ENCODE results near the gene SMC1A.
A peak's percentile ranks its signal among the peaks of the same experiment; 100 is the strongest.
"Not testable (repeated sequence)": the region's sequence is repeated elsewhere in the genome, so short reads cannot be mapped to it uniquely, and the experiment has no call there.

SMC1A gene

DNA sequence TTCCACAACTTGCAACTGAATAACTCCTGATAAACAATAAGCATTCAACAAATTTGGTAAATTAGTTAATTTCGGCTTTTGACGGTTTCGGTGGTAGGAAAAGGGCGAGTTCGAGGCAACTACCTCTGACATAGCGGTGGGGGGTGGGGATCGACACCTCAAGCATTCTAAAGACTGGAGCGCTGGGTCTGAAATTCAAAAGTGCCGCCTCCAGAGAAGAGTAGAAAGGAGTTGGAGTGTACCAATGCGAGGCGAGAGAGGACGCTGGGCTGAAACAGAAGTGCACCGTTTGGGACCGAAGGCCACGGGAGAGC, 725 bp downstream of the SMC1A start:
- DNase-seq: no peak

- DNase-seq: no peak
Measured at GRCh38 chrX:53421125-53421524, 1.3 kb downstream of the SMC1A start.

GRCh38 chrX:53420351-53420750, 2.1 kb downstream of the SMC1A start:
- DNase-seq: not testable (repeated sequence)

DNA sequence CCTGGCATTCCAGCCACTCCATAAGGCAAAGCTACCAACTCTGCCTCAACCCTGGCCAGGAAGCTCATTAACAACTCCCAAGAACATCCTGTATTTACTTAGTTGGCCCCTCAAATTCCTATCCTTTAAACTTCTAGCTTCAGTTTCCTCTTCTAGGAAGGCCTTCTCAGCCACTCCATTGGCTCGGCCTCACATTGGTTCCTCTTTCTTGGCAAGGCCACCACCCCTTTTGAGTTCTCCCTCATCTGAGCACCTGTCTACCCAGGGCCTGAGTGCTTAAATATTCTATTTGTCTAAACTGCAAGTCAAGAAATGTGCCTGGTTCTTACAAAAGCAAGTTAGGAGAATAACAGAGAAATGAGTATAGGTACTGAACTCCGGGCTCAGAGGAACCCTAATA, 10.0 kb downstream of the SMC1A start:
- DNase-seq: no peak

GRCh38 chrX:53403535-53403934, 18.9 kb downstream of the SMC1A start:
- DNase-seq: no peak

DNA sequence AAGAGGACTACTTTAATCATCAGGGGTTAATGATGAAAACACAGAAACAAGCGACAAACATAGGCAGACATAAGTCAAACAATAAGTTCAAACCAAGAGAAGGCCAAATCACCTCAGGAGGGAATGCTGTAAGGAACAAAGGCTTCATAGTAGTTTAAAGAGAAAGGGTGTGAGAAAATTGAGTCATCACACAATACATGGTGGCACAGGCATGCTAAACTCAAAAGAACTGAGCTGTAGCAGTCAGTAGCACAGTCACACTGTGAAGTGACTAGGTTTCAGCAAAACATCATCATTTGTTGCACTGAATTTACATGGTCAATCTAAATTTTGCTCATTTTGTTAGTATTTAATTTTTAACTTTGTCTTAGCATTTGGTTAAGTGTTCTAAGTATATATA, 24.2 kb downstream of the SMC1A start:
- DNase-seq: no peak

GRCh38 chrX:53395605-53396298, 26.7 kb downstream of the SMC1A start:
- DNase-seq: no peak

GRCh38 chrX:53383376-53384076, 38.9 kb downstream of the SMC1A start:
- DNase-seq: no peak

GRCh38 chrX:53379747-53380146, 42.7 kb downstream of the SMC1A start:
- no peak for DNase-seq

DNA sequence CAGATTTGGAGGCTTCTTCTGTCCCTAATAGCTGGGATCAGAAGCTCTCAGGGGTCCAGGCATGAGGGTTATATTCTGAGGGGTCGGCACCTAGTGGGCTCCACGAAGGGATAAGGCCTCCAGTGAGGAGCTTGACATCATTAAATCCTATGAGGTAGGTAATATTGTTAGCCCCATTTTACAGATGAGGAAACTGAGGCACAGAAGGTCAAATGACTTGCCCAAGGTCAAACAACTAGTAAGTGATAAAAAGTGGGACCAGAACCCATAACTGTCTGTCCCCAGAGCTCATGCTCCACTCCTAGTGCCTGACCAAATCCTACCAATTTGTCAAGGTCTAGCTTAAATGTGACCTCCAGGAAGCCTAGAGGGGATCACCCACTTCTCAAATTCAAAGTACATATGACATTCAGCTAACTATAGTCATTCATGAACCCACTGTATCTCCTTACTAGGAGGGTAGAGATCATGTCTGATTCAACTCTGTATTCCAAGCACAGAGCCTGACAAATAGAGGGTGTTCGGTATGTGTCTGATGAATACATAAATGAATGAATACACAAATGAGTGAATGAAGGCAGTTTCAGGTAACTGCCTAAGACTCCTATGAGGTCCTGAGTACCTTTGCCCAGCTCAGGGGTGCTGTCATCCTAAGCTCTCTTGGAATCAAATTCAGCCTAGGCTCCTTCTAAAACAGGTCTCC, 43.3 kb downstream of the SMC1A start:
- no peak for DNase-seq

DNA sequence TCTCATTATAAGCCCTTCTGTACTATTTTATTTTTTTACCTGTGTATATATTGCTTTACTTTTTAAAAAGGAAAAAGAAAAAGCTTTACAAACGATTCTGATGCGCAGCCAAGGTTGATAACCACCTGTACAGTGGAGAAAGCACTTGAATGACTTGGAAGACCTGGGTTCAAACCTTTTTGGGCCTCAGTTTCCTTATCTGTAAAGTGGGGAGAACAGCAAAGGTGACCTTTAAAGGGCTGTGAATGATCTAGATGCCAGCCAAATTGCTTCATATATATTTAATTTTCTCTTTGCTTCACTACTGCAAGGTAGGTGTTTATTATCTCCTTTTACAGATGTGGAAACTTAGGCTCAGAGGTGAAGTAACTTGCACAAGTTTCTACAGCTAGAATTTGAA, 45.0 kb downstream of the SMC1A start:
- DNase-seq: no peak

- no peak for DNase-seq
Measured at GRCh38 chrX:53376888-53377287, 45.6 kb downstream of the SMC1A start.

- no peak for DNase-seq
Measured at GRCh38 chrX:53374923-53375322, 47.5 kb downstream of the SMC1A start.

GRCh38 chrX:53374222-53374820, 48.1 kb downstream of the SMC1A start:
- DNase-seq: no peak

GRCh38 chrX:53373307-53373706, 49.1 kb downstream of the SMC1A start:
- no peak for DNase-seq

DNA sequence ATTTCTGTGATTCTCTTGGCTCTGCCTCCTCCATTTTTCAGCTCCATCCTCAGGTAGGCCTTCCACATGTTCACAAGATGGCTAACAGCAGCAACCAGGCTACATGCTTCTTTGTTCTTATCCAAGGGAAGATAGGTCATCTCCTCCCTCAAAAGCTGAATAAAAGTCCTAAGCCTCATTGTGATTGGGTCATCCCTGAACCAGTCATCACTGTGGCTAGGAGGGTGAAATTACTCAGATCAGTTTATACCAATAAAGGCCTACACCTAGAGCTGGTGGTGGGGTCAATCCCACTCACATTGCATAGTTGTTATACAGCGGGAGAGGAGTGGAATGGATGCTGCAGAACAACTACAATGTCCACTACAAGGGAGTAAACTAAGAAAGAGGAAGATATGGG, 56.0 kb downstream of the SMC1A start:
- DNase-seq: not testable (repeated sequence)

DNA sequence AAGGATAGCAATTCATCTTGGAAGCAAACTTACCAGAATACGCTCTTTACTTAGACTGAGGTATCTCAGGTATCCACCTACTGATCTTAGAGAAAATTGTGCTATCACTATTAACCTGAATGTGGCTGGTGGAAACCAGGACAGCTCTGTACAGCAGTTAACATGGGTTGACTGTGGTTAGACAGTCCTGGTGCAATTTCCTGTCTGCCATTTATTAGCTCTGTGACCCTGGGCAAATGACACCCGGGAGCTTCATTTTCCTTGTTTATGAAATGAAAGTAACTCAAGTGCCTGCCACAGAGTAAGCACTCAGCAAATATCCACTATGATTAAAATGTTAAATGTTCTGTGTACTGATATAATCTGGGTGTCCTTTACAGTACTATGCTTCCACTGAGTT, 60.0 kb downstream of the SMC1A start:
- DNase-seq: no peak

GRCh38 chrX:53357799-53358530, 64.5 kb downstream of the SMC1A start:
- no peak for DNase-seq

GRCh38 chrX:53356186-53356585, 66.3 kb downstream of the SMC1A start:
- peak; percentile 3 for DNase-seq

- no peak for DNase-seq
Measured at GRCh38 chrX:53354669-53355068, 67.8 kb downstream of the SMC1A start.

- DNase-seq: no peak
Measured at GRCh38 chrX:53347948-53348347, 74.5 kb downstream of the SMC1A start.

DNA sequence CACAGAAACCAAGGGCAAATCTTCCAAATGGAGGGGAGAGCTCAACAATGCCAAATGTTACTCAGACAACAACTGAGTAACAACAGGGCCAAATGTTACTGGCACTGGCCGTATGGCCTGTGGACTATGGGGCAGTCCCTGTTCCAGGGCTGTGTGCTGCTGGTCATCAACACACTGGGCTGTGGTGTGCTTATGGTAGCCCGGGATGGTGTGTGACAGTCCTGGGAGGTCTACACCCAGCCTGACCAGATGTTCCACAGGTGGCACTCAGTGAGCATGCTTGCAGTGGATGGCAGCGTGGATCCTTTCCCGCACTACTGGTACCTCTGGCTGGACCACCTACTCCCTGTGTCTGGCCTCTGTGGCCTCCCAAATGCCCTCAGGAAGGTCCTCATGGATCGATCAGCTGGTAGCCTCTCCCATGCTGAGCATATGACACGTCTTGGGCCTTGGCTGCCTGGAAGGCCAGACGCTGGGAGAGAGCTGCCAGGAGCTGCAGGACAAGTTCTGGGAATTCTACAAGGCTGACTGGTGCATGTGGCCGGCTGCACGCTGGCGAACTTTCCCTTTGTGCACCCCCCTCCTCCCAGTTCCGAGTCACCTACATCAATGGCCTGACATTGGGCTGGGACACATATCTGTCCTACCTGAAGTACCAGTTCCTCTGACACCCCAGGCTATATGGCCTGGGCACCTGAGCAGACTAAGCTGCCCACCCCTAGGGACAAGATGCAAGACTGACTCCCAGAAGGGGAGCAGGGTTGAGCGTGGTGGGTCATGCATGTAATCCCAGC, 81.4 kb downstream of the SMC1A start:
- DNase-seq: no peak
